K562 (cell line): Measurements from ENCODE around the gene TIMM44. TPM values are rescaled to one million over a fixed set of nuclear protein-coding genes. Genes with fewer than 3 reads are reported as not detected.

Experiments used
- CEBPZ ChIP-seq: fragments of 150-350 bp; IDR thresholded peaks from 2 replicates; pipeline ENCODE4 v1.6.1; 2014; ENCODE audit warnings: low read depth, mild to moderate bottlenecking, low read length, borderline replicate concordance
- ELF1 ChIP-seq: fragments of 200-800 bp; sonication (Bioruptor generic); IDR thresholded peaks from 2 replicates; pipeline ENCODE4 v1.6.1; 2016; ENCODE audit warnings: missing genetic modification characterization, missing compliant biosample characterization
- LARP7 ChIP-seq: fragments of 450-650 bp; IDR thresholded peaks from 2 replicates; pipeline ENCODE4 v1.6.1; 2016
- PHF21A ChIP-seq: fragments of 450-650 bp; IDR thresholded peaks from 2 replicates; pipeline ENCODE4 v1.6.1; 2017; ENCODE audit warnings: low read depth, borderline replicate concordance
- REST ChIP-seq, 2 experiments: fragments of 450-650 bp; formaldehyde crosslinking in 1 of 2; IDR thresholded peaks; 2 replicates each; pipeline versions ENCODE4 v1.4.0 to v1.6.1; 2014 to 2020; ENCODE audit warnings: mild to moderate bottlenecking in 2 of 2, borderline replicate concordance in 1 of 2, low read depth in 1 of 2
- SRSF9 ChIP-seq: fragments of 200-400 bp; formaldehyde crosslinking; IDR thresholded peaks from 2 replicates; pipeline ENCODE4 v1.6.1; 2017; ENCODE audit warnings: low read depth, low read length, borderline replicate concordance
- XRCC3 ChIP-seq: fragments of 450-650 bp; IDR thresholded peaks from 2 replicates; pipeline ENCODE4 v1.6.1; 2017; ENCODE audit warnings: mild to moderate bottlenecking, moderate library complexity
- ZBTB1 ChIP-seq: sonication (generic); formaldehyde crosslinking; IDR thresholded peaks from 2 replicates; pipeline ENCODE4 v1.8.1; 2023; ENCODE audit warnings: missing genetic modification reagents, low read depth, mild to moderate bottlenecking, borderline replicate concordance
- ZNF592 ChIP-seq: fragments of 450-650 bp; IDR thresholded peaks from 2 replicates; pipeline ENCODE4 v1.6.1; 2017; ENCODE audit warnings: antibody characterized with exemption, mild to moderate bottlenecking
- polyA plus RNA-seq, 8 experiments: library from polyadenylated mRNA; depleted of rRNA in 4 of 8; stranded (reverse) in 5 of 8; unstranded in 3 of 8; fragments of >200 nt; fragmentation: Nextera tagmentation in 2 of 8; fragmentation: Illumina TruSeq in 1 of 8; extraction: Ambion mirVana in 2 of 8; extraction: Trizol in 1 of 8; gene quantifications; 2 replicates each; pipeline versions ENCODE4 v1.2.1 to v1.2.3, GENCODE V29; 2011 to 2014; ENCODE audit warnings: inconsistent platforms in 1 of 8, missing spikeins in 1 of 8
- total RNA-seq, 7 experiments: library from RNA; depleted of rRNA in 6 of 7; stranded (reverse); fragments of >200 nt in 6 of 7; fragmentation: Illumina TruSeq in 2 of 7; extraction: Trizol in 2 of 7; gene quantifications; 2 replicates each; pipeline versions ENCODE4 v1.2.1 to v1.2.3, GENCODE V29; 2011 to 2021; ENCODE audit warnings: low replicate concordance in 1 of 7

TIMM44 gene
- total and polyA plus RNA-seq, 9 of the 15 experiments (the other 6 are each of a cell fraction or from before 2014, with no cell fraction given) = 10.3 to 231 (median 89.3) TPM

GRCh38 chr19:7919610-7920518 is 23.6 kb downstream of the TIMM44 start, which contains the start of gene SNAPC2 (continued):
- TF ChIP-seq REST (IDR thresholded peaks at IDR 0.05; ENCODE audit: borderline replicate concordance) = no peak
- TF ChIP-seq REST (CRISPR knock-in tag; IDR thresholded peaks at IDR 0.05; ENCODE audit: low read depth) = no peak
- TF ChIP-seq XRCC3 = no peak
- no peak for TF ChIP-seq LARP7
- no peak for TF ChIP-seq SRSF9
- TF ChIP-seq CEBPZ = no peak
- 0 out of 2 replicates have a peak, but pooled peaks have one; percentile 15 for TF ChIP-seq ZNF592
- no peak for TF ChIP-seq PHF21A
- TF ChIP-seq ELF1 (tag) = 0 out of 2 replicates have a peak, but pooled peaks have one; percentile 19
- TF ChIP-seq ZBTB1 (CRISPR knock-in tag) = no peak
